ENCODE data around the gene FAM168A.

- TF ChIP-seq POLR2AphosphoS5 (IDR thresholded peaks at IDR 0.05; ENCODE audit: insufficient read depth in 1 of 2, low read depth in 1 of 2) (no peak), CTCF (IDR thresholded peaks at IDR 0.05) (no peak), POLR2A (IDR thresholded peaks at IDR 0.05) (no peak)
Measured at GRCh38 chr11:73530109-73530508, 67.8 kb downstream of the FAM168A start.
